ENCODE data around the gene SHOX. TPM values are rescaled to one million over a fixed set of nuclear protein-coding genes. Genes with fewer than 3 reads are reported as not detected.
A peak's percentile ranks its signal among the peaks of the same experiment; 100 is the strongest.
"Not testable (repeated sequence)": the region's sequence is repeated elsewhere in the genome, so short reads cannot be mapped to it uniquely, and the experiment has no call there.

SHOX gene
- total RNA-seq, 1 donor from 2014 or later: not detected

GRCh38 chrX:625137-625691 lies 5.4 kb upstream of the SHOX start:
- TF ChIP-seq, protein P1, sequence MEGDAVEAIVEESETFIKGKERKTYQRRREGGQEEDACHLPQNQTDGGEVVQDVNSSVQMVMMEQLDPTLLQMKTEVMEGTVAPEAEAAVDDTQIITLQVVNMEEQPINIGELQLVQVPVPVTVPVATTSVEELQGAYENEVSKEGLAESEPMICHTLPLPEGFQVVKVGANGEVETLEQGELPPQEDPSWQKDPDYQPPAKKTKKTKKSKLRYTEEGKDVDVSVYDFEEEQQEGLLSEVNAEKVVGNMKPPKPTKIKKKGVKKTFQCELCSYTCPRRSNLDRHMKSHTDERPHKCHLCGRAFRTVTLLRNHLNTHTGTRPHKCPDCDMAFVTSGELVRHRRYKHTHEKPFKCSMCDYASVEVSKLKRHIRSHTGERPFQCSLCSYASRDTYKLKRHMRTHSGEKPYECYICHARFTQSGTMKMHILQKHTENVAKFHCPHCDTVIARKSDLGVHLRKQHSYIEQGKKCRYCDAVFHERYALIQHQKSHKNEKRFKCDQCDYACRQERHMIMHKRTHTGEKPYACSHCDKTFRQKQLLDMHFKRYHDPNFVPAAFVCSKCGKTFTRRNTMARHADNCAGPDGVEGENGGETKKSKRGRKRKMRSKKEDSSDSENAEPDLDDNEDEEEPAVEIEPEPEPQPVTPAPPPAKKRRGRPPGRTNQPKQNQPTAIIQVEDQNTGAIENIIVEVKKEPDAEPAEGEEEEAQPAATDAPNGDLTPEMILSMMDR (IDR thresholded peaks at IDR 0.05; ENCODE audit: unreplicated experiment): no peak

GRCh38 chrX:626047-626446 lies 4.5 kb upstream of the SHOX start:
- H3K27me3 Mint-ChIP-seq: peaks cover 86% of the 10 kb centered on the region
- not testable (repeated sequence) for H3K4me1 Mint-ChIP-seq (ENCODE audit: low read depth); H3K9me3 Mint-ChIP-seq (ENCODE audit: low read depth); DNase-seq (ENCODE audit: low spot score, unreplicated experiment); H3K4me3 Mint-ChIP-seq (ENCODE audit: low read depth); H3K27ac Mint-ChIP-seq; H3K36me3 Mint-ChIP-seq (ENCODE audit: insufficient read depth)

More at GRCh38 chrX:625137-625691, 5.4 kb upstream of the SHOX start:
- no peaks in the 10 kb centered on the region for H3K4me1 Mint-ChIP-seq (ENCODE audit: low read depth)
- no peaks in the 10 kb centered on the region for H3K36me3 Mint-ChIP-seq (ENCODE audit: insufficient read depth)
- no peaks in the 10 kb centered on the region for H3K9me3 Mint-ChIP-seq (ENCODE audit: low read depth)
- no peak overlapping the region for H3K4me3 Mint-ChIP-seq (ENCODE audit: low read depth)
- no peak for DNase-seq (ENCODE audit: low spot score, unreplicated experiment)
- no peak overlapping the region for H3K27ac Mint-ChIP-seq
- H3K27me3 Mint-ChIP-seq: peaks cover 87% of the 10 kb centered on the region

- no peaks in the 10 kb centered on the region for H3K9me3 Mint-ChIP-seq (ENCODE audit: low read depth)
- no peak overlapping the region for H3K4me3 Mint-ChIP-seq (ENCODE audit: low read depth)
- TF ChIP-seq, protein P1 (IDR thresholded peaks at IDR 0.05; ENCODE audit: unreplicated experiment): no peak
- H3K27me3 Mint-ChIP-seq: peaks cover 88% of the 10 kb centered on the region
- DNase-seq (ENCODE audit: low spot score, unreplicated experiment): no peak
- no peaks in the 10 kb centered on the region for H3K36me3 Mint-ChIP-seq (ENCODE audit: insufficient read depth)
- no peaks in the 10 kb centered on the region for H3K4me1 Mint-ChIP-seq (ENCODE audit: low read depth)
- H3K27ac Mint-ChIP-seq: peak overlapping the region; percentile 56
Observed at GRCh38 chrX:626745-627509, 3.7 kb upstream of the SHOX start.

DNA sequence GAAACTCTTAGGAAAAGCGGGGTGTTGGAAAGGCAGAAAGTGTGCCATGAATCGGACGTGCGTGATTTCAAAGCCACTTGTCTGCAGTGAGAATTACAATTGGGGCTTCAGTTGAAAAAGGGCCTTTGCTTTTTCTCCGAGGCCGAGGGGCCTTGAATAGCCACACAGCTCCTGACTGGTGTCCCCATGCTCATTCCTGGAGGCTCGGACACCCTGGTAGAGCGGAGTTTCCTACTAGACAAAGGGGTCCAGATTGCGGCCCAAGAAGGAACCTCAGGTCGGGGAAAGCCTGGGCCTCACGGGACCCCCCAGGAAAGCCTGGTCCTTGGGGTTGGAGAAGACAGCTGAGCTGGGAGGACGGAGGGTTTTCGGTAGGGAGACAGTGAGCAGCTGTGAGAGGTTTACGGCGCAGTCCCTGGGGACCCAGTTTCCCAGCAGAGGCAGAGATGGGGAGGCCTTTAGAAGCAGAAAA lies 3.0 kb upstream of the SHOX start:
- Mint-ChIP-seq H3K4me1 (ENCODE audit: low read depth) (no peaks in the 10 kb centered on the region), H3K36me3 (ENCODE audit: insufficient read depth) (no peaks in the 10 kb centered on the region), H3K4me3 (ENCODE audit: low read depth) (no peak overlapping the region), H3K27me3 (peaks cover 88% of the 10 kb centered on the region), H3K9me3 (ENCODE audit: low read depth) (no peaks in the 10 kb centered on the region), H3K27ac (peak overlapping the region; percentile 56)
- TF ChIP-seq, protein P1 (IDR thresholded peaks at IDR 0.05; ENCODE audit: unreplicated experiment): no peak
- no peak for DNase-seq (ENCODE audit: low spot score, unreplicated experiment)

GRCh38 chrX:627995-628394 lies 2.6 kb upstream of the SHOX start:
- Mint-ChIP-seq H3K4me3 (ENCODE audit: low read depth) (no peak overlapping the region), H3K9me3 (ENCODE audit: low read depth) (no peaks in the 10 kb centered on the region), H3K27me3 (peaks cover 88% of the 10 kb centered on the region), H3K4me1 (ENCODE audit: low read depth) (no peaks in the 10 kb centered on the region), H3K36me3 (ENCODE audit: insufficient read depth) (no peaks in the 10 kb centered on the region), H3K27ac (no peak overlapping the region)
- TF ChIP-seq, protein P1 (IDR thresholded peaks at IDR 0.05; ENCODE audit: unreplicated experiment): no peak
- DNase-seq (ENCODE audit: low spot score, unreplicated experiment): no peak

Measured in progenitor cell of endocrine pancreas (in vitro differentiated cells).